NK-92 treated with Interleukin-12 subunit alpha and Interleukin-12 subunit beta, amount 100 ng/mL, for 24 hours (cell line): ENCODE measurements around the gene NLRC5.
A peak's percentile ranks its signal among the peaks of the same experiment; 100 is the strongest.
"Not testable (repeated sequence)": the region's sequence is repeated elsewhere in the genome, so short reads cannot be mapped to it uniquely, and the experiment has no call there.

Source experiments
- DNase-seq: peaks from one replicate; lab custom pipeline; 2025; lab: John Stamatoyannopoulos, UW

The NLRC5 gene

DNA sequence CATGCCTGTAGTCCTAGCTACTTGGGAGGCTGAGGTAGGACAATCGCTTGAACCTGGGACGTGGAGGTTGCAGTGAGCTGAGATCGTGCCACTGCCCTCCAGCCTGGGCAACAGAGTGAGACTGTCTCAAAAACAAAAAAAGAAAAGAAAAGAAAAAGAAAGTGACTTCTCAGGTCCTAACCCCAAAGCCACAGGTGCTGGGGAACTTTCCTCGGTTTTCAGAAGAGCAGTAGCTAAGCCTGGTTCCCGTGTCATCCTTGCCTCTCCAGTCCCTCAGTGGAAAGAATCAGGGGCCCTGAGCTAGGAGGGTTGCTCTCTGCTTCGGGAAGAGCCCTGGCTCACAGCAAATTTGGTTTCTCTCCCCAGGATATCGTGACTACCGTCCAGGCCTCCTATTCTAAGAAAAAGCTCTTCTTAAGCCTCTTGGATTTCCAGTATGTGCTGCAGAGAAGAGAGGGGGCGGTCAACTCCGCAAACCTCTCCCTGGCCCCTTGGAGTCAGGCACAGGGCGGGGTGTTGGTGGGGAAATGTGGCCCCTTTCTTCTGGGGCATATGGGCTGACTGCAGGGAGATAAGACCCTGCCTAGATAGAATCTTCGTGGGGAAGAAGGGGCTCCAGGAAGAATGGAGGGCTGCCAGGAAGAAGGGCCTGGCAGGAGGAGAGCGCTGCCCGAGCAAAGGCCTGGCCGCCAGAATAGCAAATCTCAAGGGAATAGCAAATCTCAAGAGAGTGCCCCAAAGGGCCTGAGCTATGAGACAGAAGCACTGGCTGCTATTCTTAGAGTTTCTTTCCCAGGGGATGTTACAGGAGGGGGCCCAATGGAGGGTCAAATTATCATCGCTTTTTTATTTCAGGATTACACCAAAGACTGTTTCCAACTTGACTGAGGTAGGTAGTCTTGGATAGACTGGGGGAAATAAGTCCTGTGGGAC, 8.3 kb upstream of the NLRC5 start:
- DNase-seq = no peak

DNA sequence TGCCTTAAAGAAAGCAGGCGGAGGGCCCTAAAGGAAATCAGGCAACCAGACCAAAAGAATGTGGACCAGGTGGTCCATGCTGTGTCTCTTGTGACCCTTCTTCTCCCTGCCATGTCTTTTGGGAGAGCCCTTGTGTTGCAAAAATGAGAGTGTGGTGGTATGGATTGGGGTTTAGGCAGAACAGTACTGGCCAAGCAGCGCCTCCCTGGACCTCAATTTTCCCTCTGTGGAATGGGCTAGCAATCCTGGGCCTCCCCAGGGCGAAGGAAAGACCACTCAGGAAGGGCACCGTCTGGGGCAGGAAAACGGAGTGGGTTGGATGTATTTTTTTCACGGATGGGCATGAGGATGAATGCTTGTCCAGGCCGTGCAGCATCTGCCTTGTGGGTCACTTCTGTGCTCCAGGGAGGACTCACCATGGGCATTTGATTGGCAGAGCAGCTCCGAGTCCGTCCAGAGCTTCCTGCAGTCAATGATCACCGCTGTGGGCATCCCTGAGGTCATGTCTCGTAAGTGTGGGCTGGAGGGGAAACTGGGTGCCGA, 7.6 kb upstream of the NLRC5 start:
- no peak for DNase-seq

DNA sequence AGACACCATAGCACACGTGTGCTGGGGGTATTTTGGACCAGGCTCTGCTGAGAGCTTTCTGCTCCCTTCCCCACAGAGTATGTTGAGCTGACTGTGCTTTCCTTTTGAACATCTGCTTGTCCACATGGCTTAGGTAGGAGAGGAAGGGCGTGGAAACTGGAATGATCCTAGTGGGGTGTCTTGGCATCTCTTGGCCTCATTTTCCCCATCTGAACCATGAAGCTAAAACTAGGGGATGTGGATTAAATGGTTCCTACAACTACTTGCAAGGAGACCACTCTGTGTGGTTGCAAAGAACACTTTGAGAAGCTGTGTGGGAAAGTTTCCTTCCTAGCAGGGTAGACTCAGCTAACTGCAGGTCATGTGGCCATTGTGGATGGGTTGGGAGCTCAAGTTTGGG, 6.7 kb upstream of the NLRC5 start:
- DNase-seq = no peak

DNA sequence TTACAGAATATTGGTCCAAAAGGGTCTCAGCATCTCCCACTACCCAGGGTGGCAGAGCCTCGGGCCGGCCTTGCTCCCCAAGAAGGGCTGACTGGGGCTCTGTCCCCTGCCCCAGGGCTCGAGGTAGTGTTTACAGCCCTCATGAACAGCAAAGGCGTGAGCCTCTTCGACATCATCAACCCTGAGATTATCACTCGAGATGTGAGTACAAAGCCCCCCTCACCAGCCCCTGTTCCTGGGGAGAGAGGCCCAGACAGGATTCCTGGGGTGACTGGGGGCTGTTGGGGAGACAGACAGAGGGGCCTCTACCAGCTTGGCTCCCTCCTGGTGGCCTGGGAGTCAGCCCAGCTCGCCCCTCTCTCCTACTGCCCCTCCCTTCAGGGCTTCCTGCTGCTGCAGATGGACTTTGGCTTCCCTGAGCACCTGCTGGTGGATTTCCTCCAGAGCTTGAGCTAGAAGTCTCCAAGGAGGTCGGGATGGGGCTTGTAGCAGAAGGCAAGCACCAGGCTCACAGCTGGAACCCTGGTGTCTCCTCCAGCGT, 6.1 kb upstream of the NLRC5 start:
- DNase-seq = no peak

DNA sequence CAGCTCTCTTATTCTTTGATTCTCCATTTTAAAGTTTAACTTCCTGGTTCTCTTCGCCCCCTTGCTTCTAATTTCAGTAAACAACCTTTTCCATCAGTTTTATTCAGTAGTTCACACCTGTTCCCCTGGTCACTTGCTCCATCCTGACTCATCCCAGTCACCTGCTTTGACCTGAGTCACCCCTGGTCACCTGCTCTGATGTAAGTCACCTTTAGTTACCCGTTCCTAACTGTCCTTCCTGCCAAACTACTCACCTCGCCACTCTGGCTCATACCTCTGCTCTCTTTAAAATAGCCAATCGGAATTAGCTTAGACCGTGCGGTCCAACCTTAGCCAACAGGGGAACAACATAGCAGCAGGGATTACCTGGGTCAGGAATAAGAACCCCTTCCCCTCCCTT, 4.7 kb upstream of the NLRC5 start:
- peak; percentile 7 for DNase-seq

DNA sequence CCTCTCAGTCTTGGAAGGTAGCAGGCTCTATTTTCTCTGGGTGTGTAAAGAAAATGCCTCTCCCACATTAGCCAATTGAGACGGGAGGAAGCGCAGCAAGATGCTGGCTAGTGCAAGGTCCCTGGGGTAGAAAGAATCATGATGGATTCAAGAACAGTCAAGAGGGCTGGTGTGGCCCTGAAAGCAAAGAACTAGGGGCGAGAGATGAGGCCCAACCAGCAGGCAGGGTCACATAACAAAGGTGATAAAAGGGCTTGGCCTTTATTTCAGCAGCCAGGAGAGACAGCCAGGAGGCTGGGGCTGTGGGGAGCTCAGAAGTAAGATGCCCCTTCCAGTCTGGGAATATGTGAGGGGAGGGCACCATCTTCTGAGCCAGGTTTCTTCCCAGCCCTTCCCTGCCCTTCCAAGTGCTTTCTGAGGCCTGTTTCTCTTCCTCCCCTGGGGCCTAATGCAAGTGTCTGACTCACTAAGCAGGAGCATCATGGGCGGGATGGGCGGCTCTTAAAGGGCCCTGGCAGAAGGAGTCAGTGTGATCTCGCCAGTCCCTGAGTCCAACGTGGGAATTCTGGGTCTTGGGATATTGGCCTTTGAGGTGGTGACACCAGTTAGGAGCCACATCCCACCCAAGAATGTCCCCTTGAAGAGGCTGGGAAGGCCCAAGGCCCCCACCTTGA, 3.9 kb upstream of the NLRC5 start:
- DNase-seq = no peak

DNA sequence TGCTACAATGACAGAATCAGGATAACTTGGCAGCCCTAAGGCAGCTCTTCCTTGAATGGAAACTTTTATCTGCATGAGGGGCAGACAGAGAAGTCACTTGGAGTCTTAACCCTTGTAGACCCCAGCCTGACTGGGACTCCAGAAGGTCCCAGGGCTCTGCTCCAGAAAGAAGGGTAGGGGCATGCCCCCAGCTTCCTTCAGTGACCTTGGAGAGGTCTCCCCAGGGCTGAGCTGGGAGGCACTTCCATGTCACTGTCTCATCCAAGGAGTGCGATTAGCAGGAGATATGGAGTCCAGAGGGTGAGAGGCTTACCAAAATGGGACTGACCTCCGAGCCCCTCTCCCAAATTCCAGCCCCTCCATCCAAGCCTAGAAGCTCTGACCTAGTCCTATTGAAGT, 3.4 kb upstream of the NLRC5 start:
- DNase-seq = no peak

DNA sequence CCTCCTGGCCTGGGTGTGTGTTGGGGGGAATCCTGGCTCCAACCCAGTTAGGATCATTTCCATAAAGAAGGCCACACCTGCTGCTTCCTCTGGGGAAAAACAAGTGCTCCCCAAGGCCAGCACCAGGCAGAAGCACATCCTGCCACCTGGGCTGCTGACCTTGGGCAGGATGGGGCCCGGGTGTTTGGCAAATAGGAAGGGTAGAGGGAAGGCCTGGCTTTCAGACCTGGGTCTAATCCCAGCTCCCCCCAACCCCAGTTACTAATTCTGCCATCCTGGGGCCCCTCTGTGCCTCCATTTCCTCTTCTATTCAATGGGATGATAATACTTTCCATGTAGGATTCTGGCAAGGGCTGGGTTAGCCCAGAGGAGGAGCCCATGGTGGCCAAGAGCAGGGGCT, 3.0 kb upstream of the NLRC5 start:
- no peak for DNase-seq

DNA sequence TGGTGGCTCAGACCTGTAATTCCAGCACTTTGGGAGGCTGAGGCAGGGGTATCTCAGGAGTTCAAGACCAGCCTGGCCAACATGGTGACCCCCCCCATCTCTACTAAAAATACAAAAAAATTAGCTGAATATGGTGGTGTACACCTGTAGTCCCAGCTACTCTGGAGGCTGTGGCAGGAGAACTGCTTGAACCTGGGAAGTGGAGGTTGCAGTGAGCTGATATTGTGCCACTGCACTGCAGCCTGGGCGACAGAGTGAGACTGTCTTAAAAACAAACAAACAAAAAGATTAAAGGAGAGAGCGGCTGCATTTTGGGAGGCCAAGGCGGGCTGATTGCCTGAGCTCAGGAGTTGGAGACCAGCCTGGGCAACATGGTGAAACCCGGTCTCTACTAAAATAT, 2.4 kb upstream of the NLRC5 start:
- not testable (repeated sequence) for DNase-seq

DNA sequence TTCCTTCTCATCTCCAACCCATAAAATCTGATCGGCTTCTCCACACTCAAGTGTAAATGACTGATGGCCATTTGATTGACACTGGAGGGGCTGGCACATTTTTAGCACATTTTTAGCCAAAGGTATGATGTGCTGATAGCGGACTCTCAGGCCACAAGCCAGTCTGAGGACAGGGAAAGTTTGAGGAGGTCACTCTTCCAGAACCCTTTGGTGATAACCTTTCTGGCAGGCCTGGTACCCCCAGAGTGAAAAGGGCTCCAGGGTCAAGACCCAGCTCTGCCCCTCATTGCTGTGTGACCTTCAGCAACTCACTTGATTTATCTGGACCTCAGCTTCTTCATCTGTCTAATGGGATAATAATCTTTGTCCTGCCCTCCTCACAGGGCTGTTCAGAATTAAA, 1.7 kb upstream of the NLRC5 start:
- no peak for DNase-seq

DNA sequence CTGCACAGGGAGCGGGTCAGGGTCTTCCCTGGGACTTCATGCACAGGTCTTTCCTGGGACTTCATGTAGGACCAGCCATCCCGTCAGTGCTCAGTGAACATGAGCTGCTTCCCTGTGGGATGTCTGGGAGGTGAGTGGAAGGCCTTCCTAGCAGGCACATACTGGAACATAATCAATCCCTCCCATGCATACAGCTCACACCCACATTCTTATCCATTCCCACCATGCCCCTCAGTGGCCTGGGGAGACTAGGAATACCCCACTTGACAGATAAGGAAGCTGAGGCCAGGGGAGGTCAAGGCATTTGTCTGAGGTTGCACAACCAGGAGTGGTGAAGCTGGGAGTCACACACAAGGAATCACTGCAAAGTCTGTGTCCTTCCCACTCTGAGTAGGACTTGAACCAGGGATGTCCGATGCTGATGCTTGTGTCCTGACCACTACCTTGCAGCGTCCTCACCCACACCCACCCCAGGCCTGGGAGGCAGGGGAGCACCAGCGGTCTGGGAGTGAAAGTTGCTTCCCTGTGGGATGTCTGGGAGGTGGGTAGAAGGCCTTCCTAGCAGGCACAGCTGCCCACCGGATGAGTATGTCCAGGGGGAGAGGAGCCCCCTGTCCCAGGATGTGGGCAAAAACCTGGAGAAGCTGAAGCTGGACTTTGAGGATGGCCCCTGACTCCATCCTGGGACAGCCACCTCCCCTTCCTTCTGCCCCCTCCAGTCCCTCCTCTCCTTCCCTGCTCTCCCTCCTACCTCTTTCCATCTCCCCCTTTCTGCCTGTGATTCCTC, 1.0 kb upstream of the NLRC5 start:
- no peak for DNase-seq

DNA sequence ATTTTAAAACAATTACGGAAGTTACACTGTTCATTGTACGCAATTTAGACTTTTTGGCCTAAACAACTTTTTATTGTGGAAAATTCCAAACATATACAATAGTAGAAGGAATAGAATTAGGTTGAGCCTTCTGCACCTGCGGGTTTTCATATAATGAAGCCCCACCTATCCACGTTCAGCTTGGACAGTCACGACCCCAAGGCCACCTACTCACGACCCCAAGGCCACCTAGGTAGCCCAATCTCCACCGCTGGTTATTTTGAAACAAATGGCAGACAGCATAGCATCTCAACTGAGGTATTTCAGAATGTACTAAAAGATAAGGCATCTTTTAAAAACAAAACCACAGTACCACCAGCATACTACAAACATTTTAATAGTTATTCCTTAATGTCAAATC, 631 bp downstream of the NLRC5 start:
- no peak for DNase-seq

DNA sequence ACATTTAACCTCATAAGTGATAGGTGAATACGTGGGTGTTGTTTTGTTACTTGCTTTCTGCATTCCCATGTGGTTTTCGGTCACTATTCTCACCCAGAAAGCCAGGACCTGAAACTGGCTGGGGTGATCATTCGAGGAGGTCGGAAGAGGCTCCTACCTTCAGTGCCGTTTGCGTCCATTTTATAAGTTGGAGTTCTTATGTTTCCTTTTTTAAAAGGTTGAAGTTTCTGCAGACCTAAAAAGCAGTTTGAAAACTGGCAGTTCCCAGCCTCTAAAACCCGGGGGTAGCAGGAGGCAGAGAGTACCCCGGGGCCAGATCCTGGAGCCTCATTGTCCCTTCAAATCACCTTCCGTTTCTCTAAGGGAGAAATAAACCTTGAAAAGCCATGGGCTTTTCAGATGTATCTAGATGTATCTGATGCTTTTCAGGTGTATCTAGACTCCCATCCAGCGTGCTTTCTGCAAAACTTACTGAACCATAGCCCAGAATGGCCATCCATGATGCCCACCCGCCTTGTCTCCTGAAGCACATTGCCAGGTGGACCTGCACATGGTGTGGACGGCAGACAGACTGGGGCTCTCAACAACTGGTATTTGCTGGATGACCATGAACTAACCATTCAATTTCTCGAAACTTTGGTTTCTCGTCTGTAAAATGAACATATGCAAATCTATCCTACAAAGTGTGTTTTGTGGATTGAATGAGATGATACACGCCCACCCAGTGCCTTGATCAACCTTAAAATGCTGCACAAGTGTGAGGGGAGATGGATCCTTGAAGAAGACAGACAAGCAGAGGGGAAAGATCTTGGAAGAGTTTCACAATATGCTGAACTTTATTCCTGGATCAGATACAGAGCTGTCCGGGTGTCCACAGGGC, 1.3 kb downstream of the NLRC5 start:
- DNase-seq = no peak

DNA sequence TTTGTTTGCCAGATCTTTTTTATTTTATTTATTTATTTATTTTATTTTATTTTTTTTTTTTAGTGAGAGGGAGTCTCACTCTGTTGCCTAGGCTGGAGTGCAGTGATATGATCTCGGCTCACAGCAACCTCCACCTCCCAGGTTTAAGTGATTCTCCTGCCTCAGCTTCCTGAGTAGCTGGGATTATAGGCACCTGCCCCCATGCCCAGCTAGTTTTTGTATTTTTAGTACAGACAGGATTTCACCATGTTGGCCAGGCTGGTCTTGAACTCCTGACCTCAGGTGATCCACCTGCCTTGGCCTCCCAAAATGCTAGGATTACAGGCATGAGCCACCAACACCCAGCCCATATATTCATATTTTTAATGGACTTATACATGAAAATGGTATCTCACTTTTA, 3.1 kb downstream of the NLRC5 start:
- DNase-seq = not testable (repeated sequence)

DNA sequence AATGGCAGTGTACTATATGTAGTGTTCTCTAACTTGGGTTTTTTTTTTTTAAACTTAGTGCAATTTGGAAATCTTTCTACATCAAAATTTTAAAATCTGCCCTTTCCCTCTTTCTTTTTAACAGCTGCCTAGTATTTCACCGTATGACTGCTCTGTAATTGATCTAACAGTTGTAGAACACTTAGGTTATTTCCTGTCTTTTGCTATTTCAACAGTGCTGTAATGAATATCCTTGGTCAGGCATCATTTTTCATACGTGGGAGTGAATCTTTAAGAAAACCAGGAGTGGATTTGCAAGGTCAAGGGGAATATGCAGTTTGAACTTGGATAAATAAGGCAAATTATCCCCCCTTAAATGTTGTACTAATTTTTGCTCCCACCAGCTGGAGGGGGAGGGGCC, 3.8 kb downstream of the NLRC5 start:
- no peak for DNase-seq

DNA sequence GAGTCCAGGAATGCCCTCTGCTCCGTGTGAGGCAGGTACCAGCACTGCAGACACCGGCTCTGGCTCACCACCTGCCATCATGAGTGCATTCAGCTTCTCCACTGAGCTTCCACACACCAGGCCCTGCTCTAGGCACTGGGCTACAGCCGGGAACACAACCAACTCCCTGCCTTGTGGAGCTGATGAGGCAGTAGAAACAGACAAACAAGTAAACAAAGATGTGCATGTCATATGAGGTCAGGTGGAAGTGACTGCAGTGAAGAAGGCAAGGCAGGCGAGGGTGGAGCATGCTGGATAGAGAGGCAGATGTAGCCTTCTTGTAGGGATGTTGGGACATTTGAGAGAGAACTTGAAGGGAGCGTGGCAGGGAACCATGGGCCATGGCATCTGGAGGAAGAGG, 5.0 kb downstream of the NLRC5 start:
- DNase-seq = no peak

DNA sequence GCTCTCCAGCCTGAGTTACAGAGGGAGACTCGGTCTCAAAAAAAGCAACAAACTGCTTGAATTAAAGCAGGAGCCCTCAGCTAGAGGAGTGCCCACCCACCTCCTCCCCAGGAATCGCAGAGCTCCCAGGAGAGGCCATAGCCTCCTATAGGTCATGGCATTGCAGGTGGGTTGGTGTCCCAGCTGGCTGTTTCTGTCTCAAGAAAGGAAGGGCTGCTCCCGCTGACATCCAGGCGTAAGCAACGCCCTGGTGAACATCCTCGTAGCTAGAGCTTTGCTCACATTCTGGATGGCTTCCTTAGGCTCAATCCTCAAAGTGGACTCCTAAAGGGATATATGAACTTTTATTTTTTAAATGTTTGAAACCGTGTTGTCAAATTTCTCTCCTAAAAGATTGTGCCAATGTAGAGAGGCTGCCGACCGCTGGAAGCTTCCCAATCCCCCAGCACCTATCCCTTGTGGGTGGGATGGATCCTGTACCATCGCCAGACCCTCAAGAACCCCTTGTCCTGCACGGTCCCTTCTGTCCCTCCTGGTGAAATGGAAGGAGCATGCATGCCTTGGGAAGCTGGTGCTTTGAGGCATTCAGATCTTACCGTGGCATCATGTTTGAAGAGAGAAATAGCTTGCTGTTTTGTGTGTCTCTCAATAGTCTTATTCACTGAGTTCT, 5.9 kb downstream of the NLRC5 start:
- no peak for DNase-seq

DNA sequence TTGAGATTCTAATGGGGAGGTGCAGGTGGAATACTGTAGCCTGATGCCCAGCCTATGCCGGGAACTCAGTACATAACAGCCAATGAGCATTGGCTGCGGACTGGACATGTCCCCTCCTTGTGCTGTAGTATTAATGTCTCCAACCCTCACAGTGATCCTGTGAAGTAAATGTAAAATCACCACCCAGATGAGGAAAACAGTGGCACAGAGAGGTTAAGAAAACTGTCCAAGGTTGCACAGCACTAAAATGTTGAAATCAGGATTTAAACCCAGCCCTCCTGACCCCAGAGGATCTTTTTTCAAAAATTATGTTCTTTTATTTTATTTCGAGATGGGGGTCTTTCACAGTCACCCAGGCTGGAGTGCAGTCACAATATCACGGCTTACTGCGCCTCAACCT, 7.9 kb downstream of the NLRC5 start:
- DNase-seq = no peak

DNA sequence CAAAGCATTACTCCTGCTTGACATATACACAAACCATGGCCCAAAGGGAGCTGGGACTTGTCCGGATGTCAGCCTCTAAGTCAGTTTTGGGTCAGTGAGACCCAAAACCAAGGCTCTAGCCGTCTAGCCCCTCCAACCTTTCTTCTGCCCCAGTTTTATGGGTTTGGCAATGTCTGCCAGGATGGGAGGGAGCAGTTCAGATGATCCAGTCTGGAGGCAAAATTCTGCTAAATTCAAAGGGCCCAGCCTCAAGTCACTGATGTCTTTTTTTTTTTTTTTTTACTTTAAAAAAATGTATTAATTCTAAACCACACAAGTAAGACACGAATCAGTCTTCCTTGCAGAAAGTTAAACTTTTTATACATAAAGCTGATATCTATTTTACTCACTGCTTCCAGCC, 8.6 kb downstream of the NLRC5 start:
- no peak for DNase-seq

DNA sequence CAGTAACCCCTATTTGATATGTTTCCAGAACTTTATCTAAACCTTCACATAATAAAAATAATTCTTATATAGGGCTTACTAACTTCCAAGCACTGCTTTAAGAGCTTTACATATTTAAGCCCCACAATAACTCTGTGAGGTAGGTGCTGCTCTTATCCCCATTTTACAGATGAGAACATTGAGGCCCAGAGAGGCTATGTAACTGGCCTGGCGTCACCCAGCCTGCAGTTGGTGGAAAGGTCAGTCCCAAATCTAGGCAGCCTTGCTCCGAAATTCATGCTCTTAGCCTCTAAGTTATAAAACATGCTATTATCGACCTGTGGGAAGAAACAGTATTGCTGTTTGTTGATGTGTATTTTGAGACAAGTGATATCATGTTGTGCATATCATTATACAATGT, 9.0 kb downstream of the NLRC5 start:
- DNase-seq = no peak

DNA sequence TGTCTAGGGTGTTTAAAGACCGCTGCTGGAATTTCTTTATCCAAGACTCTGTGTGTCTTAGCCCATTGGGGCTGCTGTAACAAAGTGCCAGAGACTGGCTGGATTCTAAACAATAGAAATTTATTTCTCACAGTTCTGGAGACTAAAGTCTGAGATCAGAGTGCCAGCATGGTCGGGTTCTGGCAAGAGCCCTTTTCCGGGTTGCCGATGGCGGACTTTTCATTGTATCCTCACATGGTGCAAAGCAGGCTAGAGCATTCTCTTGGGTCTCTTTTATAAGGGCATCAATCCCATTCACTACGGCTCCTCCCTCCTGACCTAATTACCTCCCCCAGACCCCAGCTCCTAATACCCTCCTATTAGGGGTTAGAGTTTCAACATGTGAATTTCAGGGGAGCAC, 9.5 kb downstream of the NLRC5 start:
- no peak for DNase-seq
